Astrocyte (in vitro differentiated cells and primary cell): ENCODE data around the gene MAPK10. TPM values are rescaled to one million over a fixed set of nuclear protein-coding genes. Genes with fewer than 3 reads are reported as not detected.
"Not testable (repeated sequence)": the region's sequence is repeated elsewhere in the genome, so short reads cannot be mapped to it uniquely, and the experiment has no call there.

ENCODE experiments used
- DNase-seq: peaks from one replicate; pipeline ENCODE4 v3.0.0-alpha.2; 2010; ENCODE audit warnings: low read depth
- FAIRE-seq: peaks from 2 replicates; lab custom pipeline; 2011; peaks lifted over from hg19 to GRCh38; lab: Jason Lieb, UNC
- H2AFZ ChIP-seq: 2 replicates; pipeline ENCODE4 v1.6.0; 2012; ENCODE audit warnings: low read depth, low read length, inconsistent platforms
- H3K27ac ChIP-seq: 2 replicates; pipeline ENCODE4 v1.5.1; 2011; ENCODE audit warnings: low read depth, low read length, inconsistent platforms
- H3K27me3 ChIP-seq: 2 replicates; pipeline ENCODE4 v1.6.0; 2011; ENCODE audit warnings: low read length, inconsistent platforms; ENCODE audit not compliant: insufficient read depth
- H3K36me3 ChIP-seq: 2 replicates; pipeline ENCODE4 v1.5.1; 2011; ENCODE audit warnings: low read length, inconsistent platforms; ENCODE audit not compliant: insufficient read depth
- H3K4me1 ChIP-seq: 2 replicates; pipeline ENCODE4 v1.5.1; 2011; ENCODE audit warnings: low read length, inconsistent platforms; ENCODE audit not compliant: insufficient read depth
- H3K4me2 ChIP-seq: 2 replicates; pipeline ENCODE4 v1.6.0; 2012; ENCODE audit warnings: low read length, inconsistent platforms
- H3K4me3 ChIP-seq: 2 replicates; pipeline ENCODE4 v1.5.1; 2011; ENCODE audit warnings: low read depth, mild to moderate bottlenecking, low read length, inconsistent platforms; ENCODE audit not compliant: insufficient read depth
- H3K79me2 ChIP-seq: 2 replicates; pipeline ENCODE4 v1.6.0; 2012; ENCODE audit warnings: mild to moderate bottlenecking, low read length, inconsistent platforms; ENCODE audit not compliant: insufficient read depth
- H3K9ac ChIP-seq: 2 replicates; pipeline ENCODE4 v1.6.0; 2012; ENCODE audit warnings: mild to moderate bottlenecking, low read length, inconsistent platforms
- H3K9me3 ChIP-seq: 2 replicates; pipeline ENCODE4 v1.5.1; 2012; ENCODE audit warnings: low read depth, mild to moderate bottlenecking, low read length, inconsistent platforms; ENCODE audit not compliant: insufficient read depth
- H4K20me1 ChIP-seq: 2 replicates; pipeline ENCODE4 v1.6.0; 2012; ENCODE audit warnings: low read length, inconsistent platforms; ENCODE audit not compliant: insufficient read depth
- H3K27ac Mint-ChIP-seq: one replicate; pipeline ENCODE4 v1.8.0; 2021; ENCODE audit warnings: mild to moderate bottlenecking, mixed read lengths; ENCODE audit not compliant: unreplicated experiment
- H3K27me3 Mint-ChIP-seq: one replicate; pipeline ENCODE4 v1.8.0; 2021; ENCODE audit warnings: low read depth, mixed read lengths; ENCODE audit not compliant: unreplicated experiment
- H3K36me3 Mint-ChIP-seq: one replicate; pipeline ENCODE4 v1.8.0; 2021; ENCODE audit warnings: low read depth, mixed read lengths; ENCODE audit not compliant: unreplicated experiment
- H3K4me1 Mint-ChIP-seq: one replicate; pipeline ENCODE4 v1.8.0; 2021; ENCODE audit warnings: low read depth, mixed read lengths; ENCODE audit not compliant: unreplicated experiment
- H3K4me3 Mint-ChIP-seq: one replicate; pipeline ENCODE4 v1.8.0; 2021; ENCODE audit warnings: mild to moderate bottlenecking, moderate library complexity, mixed read lengths; ENCODE audit not compliant: unreplicated experiment
- H3K9me3 Mint-ChIP-seq: one replicate; pipeline ENCODE4 v1.8.0; 2021; ENCODE audit warnings: mild to moderate bottlenecking, mixed read lengths; ENCODE audit not compliant: unreplicated experiment
- CTCF ChIP-seq: IDR thresholded peaks from 2 replicates; pipeline ENCODE4 v1.5.1; 2011; ENCODE audit warnings: low read depth, mild to moderate bottlenecking, inconsistent platforms, low read length, moderate library complexity; ENCODE audit not compliant: insufficient read depth
- EZH2 ChIP-seq: IDR thresholded peaks from 2 replicates; pipeline ENCODE4 v1.6.1; 2012; ENCODE audit warnings: mild to moderate bottlenecking, low read length, inconsistent platforms; ENCODE audit not compliant: insufficient read depth
- total RNA-seq: library from RNA; stranded (reverse); gene quantifications from 2 replicates; pipeline ENCODE4 v1.2.1, GENCODE V29; 2021

The MAPK10 gene
- total RNA-seq, 1 donor from 2014 or later, result 7.5 TPM

GRCh38 chr4:86089053-86089452, 270.8 kb downstream of the MAPK10 start:
- no peak overlapping the region for H3K4me3 ChIP-seq
- no peak overlapping the region for H3K4me2 ChIP-seq
- Mint-ChIP-seq H3K4me3 (no peak overlapping the region), H3K27me3 (no peaks in the 10 kb centered on the region), H3K36me3 (no peaks in the 10 kb centered on the region), H3K27ac (no peak overlapping the region), H3K4me1 (peaks cover 3% of the 10 kb centered on the region), H3K9me3 (no peaks in the 10 kb centered on the region)
- no peak for DNase-seq
- H3K36me3 ChIP-seq, result no peaks in the 10 kb centered on the region
- no peaks in the 10 kb centered on the region for H3K27me3 ChIP-seq
- no peaks in the 10 kb centered on the region for H3K79me2 ChIP-seq
- H3K9ac ChIP-seq, result no peak overlapping the region
- no peaks in the 10 kb centered on the region for H3K4me1 ChIP-seq
- FAIRE-seq, result no peak
- no peak overlapping the region for H3K27ac ChIP-seq
- no peaks in the 10 kb centered on the region for H3K9me3 ChIP-seq
- H4K20me1 ChIP-seq, result no peaks in the 10 kb centered on the region
- TF ChIP-seq EZH2, result no peak
- no peak for TF ChIP-seq CTCF
- no peak overlapping the region for H2AFZ ChIP-seq

- not testable (repeated sequence) for H3K36me3 Mint-ChIP-seq, DNase-seq, H3K4me3 Mint-ChIP-seq, H3K27ac ChIP-seq, H3K27me3 ChIP-seq, H3K79me2 ChIP-seq, H3K27me3 Mint-ChIP-seq, FAIRE-seq, H3K4me3 ChIP-seq, H3K27ac Mint-ChIP-seq, H3K9me3 Mint-ChIP-seq, H3K9me3 ChIP-seq, H3K4me2 ChIP-seq, H3K4me1 Mint-ChIP-seq, H3K36me3 ChIP-seq, H3K4me1 ChIP-seq, H4K20me1 ChIP-seq, H3K9ac ChIP-seq, H2AFZ ChIP-seq
These were observed 284.1 kb downstream of the MAPK10 start for GRCh38 chr4:86075796-86076195.

- no peak overlapping the region for H3K4me3 ChIP-seq
- H3K36me3 Mint-ChIP-seq, result no peaks in the 10 kb centered on the region
- H3K27me3 Mint-ChIP-seq, result no peaks in the 10 kb centered on the region
- no peaks in the 10 kb centered on the region for H3K4me1 ChIP-seq
- DNase-seq (no peak), FAIRE-seq (no peak)
- no peak overlapping the region for H3K27ac ChIP-seq
- H3K9me3 Mint-ChIP-seq, result no peaks in the 10 kb centered on the region
- H3K4me1 Mint-ChIP-seq, result no peaks in the 10 kb centered on the region
- no peak overlapping the region for H2AFZ ChIP-seq
- no peak for TF ChIP-seq CTCF
- TF ChIP-seq EZH2, result no peak
- H3K4me3 Mint-ChIP-seq, result no peak overlapping the region
- no peaks in the 10 kb centered on the region for H3K27me3 ChIP-seq
- no peak overlapping the region for H3K9ac ChIP-seq
- no peaks in the 10 kb centered on the region for H3K36me3 ChIP-seq
- no peak overlapping the region for H3K27ac Mint-ChIP-seq
- no peaks in the 10 kb centered on the region for H3K79me2 ChIP-seq
- no peaks in the 10 kb centered on the region for H3K9me3 ChIP-seq
- H3K4me2 ChIP-seq, result no peak overlapping the region
- no peaks in the 10 kb centered on the region for H4K20me1 ChIP-seq
These were observed 299.5 kb downstream of the MAPK10 start for GRCh38 chr4:86060341-86060740.
